H9 (cell line): Measurements from ENCODE around the gene CHCHD3. TPM values are rescaled to one million over a fixed set of nuclear protein-coding genes. Genes with fewer than 3 reads are reported as not detected.

ENCODE experiments used
- DNase-seq: peaks from one replicate; pipeline ENCODE4 v3.0.0-alpha.2; 2017
- H2AFZ ChIP-seq: one replicate; pipeline ENCODE4 v1.6.1; 2013; ENCODE audit warnings: mild to moderate bottlenecking, low read length, control low read depth, moderate library complexity
- H2AK5ac ChIP-seq: 2 replicates; pipeline ENCODE4 v1.6.1; 2013; ENCODE audit warnings: low read length, control low read depth, mixed read lengths; ENCODE audit not compliant: insufficient read length
- H2BK120ac ChIP-seq: one replicate; pipeline ENCODE4 v1.6.1; 2013; ENCODE audit warnings: low read depth, mild to moderate bottlenecking, low read length, control low read depth, inconsistent platforms; ENCODE audit not compliant: poor library complexity, severe bottlenecking
- H2BK12ac ChIP-seq: 2 replicates; pipeline ENCODE4 v1.6.1; 2013; ENCODE audit warnings: low read length, control low read depth, mixed read lengths, low read depth; ENCODE audit not compliant: insufficient read length
- H2BK15ac ChIP-seq: 2 replicates; pipeline ENCODE4 v1.6.1; 2013; ENCODE audit warnings: low read depth, low read length, control low read depth
- H2BK20ac ChIP-seq: one replicate; pipeline ENCODE4 v1.6.1; 2013; ENCODE audit warnings: low read depth, mild to moderate bottlenecking, low read length, control low read depth, inconsistent platforms; ENCODE audit not compliant: poor library complexity, severe bottlenecking
- H2BK5ac ChIP-seq: 2 replicates; pipeline ENCODE4 v1.6.1; 2013; ENCODE audit warnings: low read length, control low read depth, mixed read lengths; ENCODE audit not compliant: insufficient read length
- H3K14ac ChIP-seq: 2 replicates; pipeline ENCODE4 v1.6.1; 2013; ENCODE audit warnings: low read length, control low read depth; ENCODE audit not compliant: insufficient read depth
- H3K18ac ChIP-seq: 2 replicates; pipeline ENCODE4 v1.6.1; 2013; ENCODE audit warnings: low read depth, mild to moderate bottlenecking, mixed read lengths, low read length, control low read depth; ENCODE audit not compliant: insufficient read length
- H3K23ac ChIP-seq: 2 replicates; pipeline ENCODE4 v1.6.1; 2013; ENCODE audit warnings: low read length, control low read depth, mixed read lengths, low read depth; ENCODE audit not compliant: insufficient read length
- H3K23me2 ChIP-seq: 2 replicates; pipeline ENCODE4 v1.6.1; 2013; ENCODE audit warnings: low read depth, mild to moderate bottlenecking, mixed read lengths, low read length, control low read depth; ENCODE audit not compliant: insufficient read length, poor library complexity, severe bottlenecking
- H3K27ac ChIP-seq: 2 replicates; pipeline ENCODE4 v1.5.1; 2013; ENCODE audit warnings: low read length, control low read depth, mixed read lengths, low read depth; ENCODE audit not compliant: insufficient read length
- H3K27me3 ChIP-seq: 2 replicates; pipeline ENCODE4 v1.6.1; 2013; ENCODE audit warnings: low read length, control low read depth, inconsistent platforms; ENCODE audit not compliant: insufficient read depth
- H3K4ac ChIP-seq: 2 replicates; pipeline ENCODE4 v1.6.1; 2013; ENCODE audit warnings: low read depth, mild to moderate bottlenecking, control low read depth, inconsistent platforms, low read length, moderate library complexity
- H3K4me1 ChIP-seq: 2 replicates; pipeline ENCODE4 v1.6.1; 2013; ENCODE audit warnings: low read length, control low read depth, inconsistent platforms; ENCODE audit not compliant: insufficient read depth
- H3K4me2 ChIP-seq: 2 replicates; pipeline ENCODE4 v1.6.1; 2013; ENCODE audit warnings: low read length, control low read depth, mixed read lengths; ENCODE audit not compliant: insufficient read length, insufficient read depth
- H3K56ac ChIP-seq: 2 replicates; pipeline ENCODE4 v1.6.1; 2013; ENCODE audit warnings: low read depth, mild to moderate bottlenecking, mixed read lengths, low read length, control low read depth; ENCODE audit not compliant: insufficient read length
- H3K79me1 ChIP-seq: 2 replicates; pipeline ENCODE4 v1.6.1; 2013; ENCODE audit warnings: low read depth, mild to moderate bottlenecking, moderate library complexity, low read length, control low read depth, inconsistent platforms; ENCODE audit not compliant: insufficient read depth, poor library complexity, severe bottlenecking
- H3K79me2 ChIP-seq: 2 replicates; pipeline ENCODE4 v1.6.1; 2013; ENCODE audit warnings: low read length, control low read depth, inconsistent platforms; ENCODE audit not compliant: insufficient read depth
- H3K9ac ChIP-seq: 2 replicates; pipeline ENCODE4 v1.6.1; 2013; ENCODE audit warnings: low read length, control low read depth, mixed read lengths; ENCODE audit not compliant: insufficient read length; ENCODE audit errors: extremely low read depth
- H3K9me3 ChIP-seq: one replicate; pipeline ENCODE4 v1.6.1; 2013; ENCODE audit warnings: low read depth, low read length, inconsistent platforms; ENCODE audit not compliant: control insufficient read depth
- H3T11ph ChIP-seq: one replicate; pipeline ENCODE4 v1.6.1; 2013; ENCODE audit warnings: mild to moderate bottlenecking, low read length, control low read depth, inconsistent platforms
- H4K20me1 ChIP-seq: one replicate; pipeline ENCODE4 v1.6.1; 2013; ENCODE audit not compliant: control insufficient read depth, insufficient read length, insufficient read depth
- H4K5ac ChIP-seq: 2 replicates; pipeline ENCODE4 v1.6.1; 2013; ENCODE audit warnings: low read depth, mild to moderate bottlenecking, mixed read lengths, low read length, control low read depth; ENCODE audit not compliant: insufficient read length
- H4K8ac ChIP-seq: replicated peaks from 2 replicates; pipeline ENCODE4 v1.6.1; 2013; ENCODE audit warnings: low read length, control low read depth, mixed read lengths, low read depth; ENCODE audit not compliant: insufficient read length
- H4K91ac ChIP-seq: 2 replicates; pipeline ENCODE4 v1.6.1; 2013; ENCODE audit warnings: low read depth, mild to moderate bottlenecking, moderate library complexity, mixed read lengths, low read length, control low read depth; ENCODE audit not compliant: insufficient read length
- H3K27ac Mint-ChIP-seq, 3 experiments: 2 replicates in 2 of 3; 3 replicates in 1 of 3; pipeline ENCODE4 v1.8.0; 2020 to 2021; ENCODE audit warnings: mixed read lengths in 3 of 3, mild to moderate bottlenecking in 1 of 3, moderate library complexity in 1 of 3
- H3K27me3 Mint-ChIP-seq: 2 replicates; pipeline ENCODE4 v1.8.0; 2021; ENCODE audit warnings: low read depth, mild to moderate bottlenecking, moderate library complexity, mixed read lengths
- H3K36me3 Mint-ChIP-seq, 3 experiments: 2 replicates in 2 of 3; 3 replicates in 1 of 3; pipeline ENCODE4 v1.8.0; 2020 to 2021; ENCODE audit warnings: low read depth in 3 of 3, mixed read lengths in 3 of 3; ENCODE audit not compliant: insufficient read depth in 1 of 3
- H3K4me1 Mint-ChIP-seq, 2 experiments: 2 replicates each; pipeline ENCODE4 v1.8.0; 2020; ENCODE audit warnings: mixed read lengths in 2 of 2
- H3K4me3 Mint-ChIP-seq, 2 experiments: 2 replicates in 1 of 2; 3 replicates in 1 of 2; pipeline ENCODE4 v1.8.0; 2020 to 2021; ENCODE audit warnings: mild to moderate bottlenecking in 2 of 2, mixed read lengths in 2 of 2, moderate library complexity in 1 of 2
- H3K9me3 Mint-ChIP-seq, 2 experiments: 2 replicates in 1 of 2; 3 replicates in 1 of 2; pipeline ENCODE4 v1.8.0; 2020; ENCODE audit warnings: mild to moderate bottlenecking in 2 of 2, mixed read lengths in 2 of 2, moderate library complexity in 1 of 2
- CTCF ChIP-seq: fragments of 200-600 bp; sonication (generic); conservative IDR thresholded peaks from 3 replicates; pipeline ENCODE4 v1.8.0; 2021; ENCODE audit warnings: antibody characterized with exemption, mild to moderate bottlenecking
- WGBS: extraction: QIAGEN DNeasy Blood & Tissue Kit; methylation state at CpG from one replicate; pipeline ENCODE4 v1.1.7; 2013; ENCODE audit warnings: missing lambda C conversion rate, low lambda C conversion rate, mixed read lengths; ENCODE audit not compliant: insufficient read length; ENCODE audit errors: extremely low coverage; 5-methylcytosine and 5-hydroxymethylcytosine counted together
- total RNA-seq: library from RNA; stranded (reverse); gene quantifications from 2 replicates; pipeline ENCODE4 v1.2.1, GENCODE V29; 2021

CHCHD3 gene
- total RNA-seq, 1 experiment from 2014 or later, result 104 TPM

- no peak for TF ChIP-seq CTCF
- no peak overlapping the region for H3K23ac ChIP-seq
- no peak overlapping the region; a peak in 1 of 5 replicates for H3K4me3 Mint-ChIP-seq
- DNase-seq, result no peak
- H3K4ac ChIP-seq, result no peak overlapping the region
- no peak overlapping the region for H2AK5ac ChIP-seq
- peak overlapping the region in 2 of 3 experiments; percentile 17 to 34; a peak in 1 of 7 replicates for H3K27ac Mint-ChIP-seq
- no peaks in the 10 kb centered on the region for H3K23me2 ChIP-seq
- no peak overlapping the region for H2AFZ ChIP-seq
- no peak overlapping the region for H3K18ac ChIP-seq
- no peak overlapping the region for H3K56ac ChIP-seq
- WGBS, result no CpG with 5 or more reads among the region's 3 CpGs
- no peak overlapping the region for H3K27ac ChIP-seq
- H3K14ac ChIP-seq, result no peak overlapping the region
- no peak overlapping the region for H2BK20ac ChIP-seq
- no peak overlapping the region for H3K4me2 ChIP-seq
- no peak overlapping the region for H2BK120ac ChIP-seq
- no peak overlapping the region for H2BK12ac ChIP-seq
- H3K27me3 Mint-ChIP-seq, result no peaks in the 10 kb centered on the region
- H3K4me1 Mint-ChIP-seq, result peaks cover 17 to 22% of the 10 kb centered on the region in 2 experiments
- H4K91ac ChIP-seq, result no peak overlapping the region
- no peak overlapping the region for H2BK5ac ChIP-seq
- peaks cover 3% of the 10 kb centered on the region for H3K79me1 ChIP-seq
- H4K8ac ChIP-seq, result no peak overlapping the region
- no peaks in the 10 kb centered on the region for H3K9me3 Mint-ChIP-seq
- no peak overlapping the region for H3T11ph ChIP-seq
- no peaks in the 10 kb centered on the region for H3K27me3 ChIP-seq
- no peaks in the 10 kb centered on the region for H3K9me3 ChIP-seq
- peaks cover 0 to 4% (median 0%) of the 10 kb centered on the region in 3 experiments; a peak in 3 of 7 replicates for H3K36me3 Mint-ChIP-seq
- peaks cover 7% of the 10 kb centered on the region for H3K4me1 ChIP-seq
- H4K20me1 ChIP-seq, result no peaks in the 10 kb centered on the region
- H3K79me2 ChIP-seq, result peaks cover 6% of the 10 kb centered on the region; the same call in 1 of the 2 replicates
- no peak overlapping the region for H2BK15ac ChIP-seq
- H4K5ac ChIP-seq, result no peak overlapping the region
- H3K9ac ChIP-seq, result no peak overlapping the region
These were observed 60.7 kb downstream of the CHCHD3 start for GRCh38 chr7:133021196-133021595.
